Measurements from ENCODE around the gene SLC4A5.

DNA sequence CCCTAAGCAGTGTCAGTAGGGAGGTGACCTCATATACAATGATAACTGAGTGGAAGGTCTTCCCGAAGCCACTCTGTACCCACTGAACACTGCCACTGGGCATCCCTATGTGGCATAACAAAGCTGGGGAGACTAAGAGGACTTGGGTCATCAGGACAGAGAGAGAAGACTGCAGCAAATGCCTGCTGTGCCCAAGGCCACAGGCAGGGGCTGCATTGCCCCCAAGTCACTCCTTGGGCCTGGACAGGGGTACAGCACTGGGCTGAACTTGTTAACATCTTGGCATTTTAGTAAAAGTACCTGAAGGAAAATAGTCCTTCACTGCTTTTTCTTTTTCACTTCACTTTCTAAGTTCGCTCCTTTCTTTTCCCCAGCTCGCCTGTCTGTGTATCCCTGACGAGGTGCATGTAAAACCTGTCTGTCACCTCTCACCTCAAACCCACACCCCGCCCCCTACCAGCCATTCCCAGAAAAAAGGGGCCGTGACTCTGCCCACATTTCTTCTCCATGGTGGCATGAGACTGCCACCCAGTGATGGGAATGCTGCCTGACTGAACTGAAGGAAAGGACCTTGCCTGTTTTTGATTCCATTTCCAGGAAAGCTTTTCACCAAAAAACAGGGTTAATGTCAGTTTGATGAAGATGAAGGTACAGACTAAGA is 81.9 kb downstream of the SLC4A5 start:
- TF ChIP-seq MAZ (IDR thresholded peaks at IDR 0.05; ENCODE audit: borderline replicate concordance, low read depth, low read length), result no peak
- TF ChIP-seq, protein P1, sequence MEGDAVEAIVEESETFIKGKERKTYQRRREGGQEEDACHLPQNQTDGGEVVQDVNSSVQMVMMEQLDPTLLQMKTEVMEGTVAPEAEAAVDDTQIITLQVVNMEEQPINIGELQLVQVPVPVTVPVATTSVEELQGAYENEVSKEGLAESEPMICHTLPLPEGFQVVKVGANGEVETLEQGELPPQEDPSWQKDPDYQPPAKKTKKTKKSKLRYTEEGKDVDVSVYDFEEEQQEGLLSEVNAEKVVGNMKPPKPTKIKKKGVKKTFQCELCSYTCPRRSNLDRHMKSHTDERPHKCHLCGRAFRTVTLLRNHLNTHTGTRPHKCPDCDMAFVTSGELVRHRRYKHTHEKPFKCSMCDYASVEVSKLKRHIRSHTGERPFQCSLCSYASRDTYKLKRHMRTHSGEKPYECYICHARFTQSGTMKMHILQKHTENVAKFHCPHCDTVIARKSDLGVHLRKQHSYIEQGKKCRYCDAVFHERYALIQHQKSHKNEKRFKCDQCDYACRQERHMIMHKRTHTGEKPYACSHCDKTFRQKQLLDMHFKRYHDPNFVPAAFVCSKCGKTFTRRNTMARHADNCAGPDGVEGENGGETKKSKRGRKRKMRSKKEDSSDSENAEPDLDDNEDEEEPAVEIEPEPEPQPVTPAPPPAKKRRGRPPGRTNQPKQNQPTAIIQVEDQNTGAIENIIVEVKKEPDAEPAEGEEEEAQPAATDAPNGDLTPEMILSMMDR (IDR thresholded peaks at IDR 0.05), result peak; percentile 64
- TF ChIP-seq POLR2A (IDR thresholded peaks at IDR 0.05; ENCODE audit: low read length), result no peak
- no peak for TF ChIP-seq KDM5A (IDR thresholded peaks at IDR 0.05)

All from A549 (cell line).